RWPE2 (cell line): Measurements from ENCODE around the gene TEX261.

Experiments
- ATAC-seq: fragments of 200-7000 bp; cut with Tn5 transposase; 3 replicates; pipeline ENCODE4 v1.9.1; 2021; ENCODE audit warnings: low read depth
- DNase-seq: peaks from one replicate; pipeline ENCODE4 v3.0.0-alpha.2; 2020; ENCODE audit warnings: low spot score
- H3K27ac ChIP-seq: fragments of 450-650 bp; 2 replicates; pipeline ENCODE4 v1.5.1; 2017; ENCODE audit warnings: mild to moderate bottlenecking; ENCODE audit not compliant: poor library complexity, severe bottlenecking
- H3K27me3 ChIP-seq: fragments of 250-450 bp; sonication (Bioruptor Pico); 2 replicates; pipeline ENCODE4 v1.5.1; 2021; ENCODE audit warnings: mild to moderate bottlenecking, moderate library complexity; ENCODE audit not compliant: insufficient read depth, poor library complexity, severe bottlenecking
- H3K36me3 ChIP-seq: fragments of 250-450 bp; sonication (Bioruptor Pico); 2 replicates; pipeline ENCODE4 v1.5.1; 2020; ENCODE audit warnings: low read depth, mild to moderate bottlenecking, moderate library complexity
- H3K4me1 ChIP-seq: fragments of 250-450 bp; sonication (Bioruptor Pico); 2 replicates; pipeline ENCODE4 v1.5.1; 2021; ENCODE audit warnings: mild to moderate bottlenecking, moderate library complexity; ENCODE audit not compliant: insufficient read depth, poor library complexity, severe bottlenecking
- H3K4me3 ChIP-seq: fragments of 250-450 bp; sonication (Bioruptor Pico); 2 replicates; pipeline ENCODE4 v1.5.1; 2021; ENCODE audit warnings: mild to moderate bottlenecking, moderate library complexity; ENCODE audit not compliant: severe bottlenecking
- H3K9me3 ChIP-seq: fragments of 250-450 bp; sonication (Bioruptor Pico); 2 replicates; pipeline ENCODE4 v1.5.1; 2021; ENCODE audit warnings: mild to moderate bottlenecking, moderate library complexity; ENCODE audit not compliant: severe bottlenecking
- TF ChIP-seq, protein P1 (sequence below): fragments of 450-650 bp; IDR thresholded peaks from one replicate; pipeline ENCODE4 v1.5.1; 2017; ENCODE audit warnings: mild to moderate bottlenecking, moderate library complexity; ENCODE audit not compliant: poor library complexity, severe bottlenecking

The TEX261 gene

GRCh38 chr2:70938586-70938950 lies 56.1 kb downstream of the TEX261 start:
- no peak for DNase-seq
- Histone ChIP-seq H3K4me3 (no peak overlapping the region), H3K36me3 (no peaks in the 10 kb centered on the region), H3K27ac (no peak overlapping the region), H3K9me3 (no peaks in the 10 kb centered on the region), H3K4me1 (no peaks in the 10 kb centered on the region), H3K27me3 (no peaks in the 10 kb centered on the region)
- ATAC-seq, result no peak
- TF ChIP-seq, protein P1, sequence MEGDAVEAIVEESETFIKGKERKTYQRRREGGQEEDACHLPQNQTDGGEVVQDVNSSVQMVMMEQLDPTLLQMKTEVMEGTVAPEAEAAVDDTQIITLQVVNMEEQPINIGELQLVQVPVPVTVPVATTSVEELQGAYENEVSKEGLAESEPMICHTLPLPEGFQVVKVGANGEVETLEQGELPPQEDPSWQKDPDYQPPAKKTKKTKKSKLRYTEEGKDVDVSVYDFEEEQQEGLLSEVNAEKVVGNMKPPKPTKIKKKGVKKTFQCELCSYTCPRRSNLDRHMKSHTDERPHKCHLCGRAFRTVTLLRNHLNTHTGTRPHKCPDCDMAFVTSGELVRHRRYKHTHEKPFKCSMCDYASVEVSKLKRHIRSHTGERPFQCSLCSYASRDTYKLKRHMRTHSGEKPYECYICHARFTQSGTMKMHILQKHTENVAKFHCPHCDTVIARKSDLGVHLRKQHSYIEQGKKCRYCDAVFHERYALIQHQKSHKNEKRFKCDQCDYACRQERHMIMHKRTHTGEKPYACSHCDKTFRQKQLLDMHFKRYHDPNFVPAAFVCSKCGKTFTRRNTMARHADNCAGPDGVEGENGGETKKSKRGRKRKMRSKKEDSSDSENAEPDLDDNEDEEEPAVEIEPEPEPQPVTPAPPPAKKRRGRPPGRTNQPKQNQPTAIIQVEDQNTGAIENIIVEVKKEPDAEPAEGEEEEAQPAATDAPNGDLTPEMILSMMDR, result no peak

DNA sequence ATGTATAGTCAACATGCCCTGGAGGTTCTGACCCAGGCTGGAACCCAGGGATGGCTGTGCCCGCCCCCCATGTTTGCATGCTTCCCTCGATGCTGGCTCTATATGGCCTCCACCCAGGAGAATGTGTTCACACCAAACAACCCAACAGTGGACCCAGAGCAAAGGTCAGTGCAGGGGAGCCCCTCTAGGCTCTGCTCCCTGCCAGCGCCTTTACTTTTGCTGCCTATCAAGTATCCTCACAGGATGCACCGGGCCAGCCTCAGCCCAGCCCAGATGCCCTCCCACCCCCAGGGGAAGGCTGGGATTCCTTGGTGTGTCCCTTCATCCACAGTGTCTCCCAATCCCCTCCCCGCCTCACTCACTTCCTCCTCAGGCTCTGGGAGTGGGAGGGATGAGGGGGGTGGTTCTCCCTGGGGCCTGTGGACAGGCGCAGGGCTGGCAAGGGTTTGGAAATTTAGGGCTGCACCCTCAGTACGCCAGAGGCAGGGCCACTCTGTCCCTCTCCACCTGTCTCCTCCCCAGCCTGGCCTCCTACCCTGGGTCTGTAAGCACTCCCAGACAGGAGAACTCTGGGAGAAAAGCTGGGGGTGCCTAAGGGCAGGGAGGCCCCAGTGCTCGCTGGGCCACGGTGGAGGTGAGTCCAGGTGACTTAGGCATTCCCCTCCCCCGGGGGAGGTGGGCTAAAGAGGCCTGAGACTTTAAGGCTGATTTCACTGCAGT lies 56.6 kb downstream of the TEX261 start:
- Histone ChIP-seq H3K27me3 (no peaks in the 10 kb centered on the region), H3K36me3 (no peaks in the 10 kb centered on the region), H3K9me3 (no peaks in the 10 kb centered on the region), H3K4me1 (no peaks in the 10 kb centered on the region), H3K27ac (no peak overlapping the region), H3K4me3 (no peak overlapping the region)
- DNase-seq (no peak), ATAC-seq (no peak)
- TF ChIP-seq, protein P1, result no peak

DNA sequence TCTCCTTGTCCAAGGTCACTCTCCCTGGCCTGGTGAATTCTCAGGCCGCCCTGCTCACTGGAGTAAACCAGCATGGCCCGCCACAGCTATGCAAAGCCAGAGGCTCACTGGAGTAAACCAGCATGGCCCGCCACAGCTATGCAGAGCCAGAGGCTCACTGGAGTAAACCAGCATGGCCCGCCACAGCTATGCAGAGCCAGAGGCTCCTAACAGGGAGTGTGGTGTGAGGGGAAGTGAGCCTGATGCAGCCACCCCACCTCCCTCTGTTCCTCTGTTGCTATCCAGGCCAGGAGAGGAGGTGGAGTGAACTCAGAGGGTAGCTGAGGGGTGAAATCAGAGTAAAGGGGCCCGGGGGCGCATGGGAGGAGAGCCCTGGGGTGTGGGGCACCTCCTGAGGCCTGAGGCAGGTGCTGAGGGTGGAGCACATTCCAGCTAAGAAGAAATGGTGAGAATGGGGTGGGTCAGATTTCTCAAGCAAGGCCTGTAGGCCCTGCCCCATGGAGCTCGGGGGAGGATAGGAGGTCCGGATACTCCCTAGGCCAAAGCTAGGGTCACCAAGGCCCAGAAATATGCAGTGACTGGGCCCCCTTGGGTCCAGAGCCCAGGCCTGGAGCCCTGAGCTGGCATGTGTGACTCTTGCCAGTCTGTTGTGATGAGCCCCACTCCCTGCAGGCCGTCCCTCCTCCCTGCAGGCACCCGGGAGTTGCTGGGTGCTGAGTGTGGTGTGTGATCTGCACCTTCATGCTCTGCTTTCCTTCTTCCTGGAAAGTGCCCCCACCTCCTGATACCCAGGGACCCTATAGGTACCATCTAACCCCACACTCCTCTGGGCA lies 57.5 kb downstream of the TEX261 start:
- DNase-seq, result no peak

DNA sequence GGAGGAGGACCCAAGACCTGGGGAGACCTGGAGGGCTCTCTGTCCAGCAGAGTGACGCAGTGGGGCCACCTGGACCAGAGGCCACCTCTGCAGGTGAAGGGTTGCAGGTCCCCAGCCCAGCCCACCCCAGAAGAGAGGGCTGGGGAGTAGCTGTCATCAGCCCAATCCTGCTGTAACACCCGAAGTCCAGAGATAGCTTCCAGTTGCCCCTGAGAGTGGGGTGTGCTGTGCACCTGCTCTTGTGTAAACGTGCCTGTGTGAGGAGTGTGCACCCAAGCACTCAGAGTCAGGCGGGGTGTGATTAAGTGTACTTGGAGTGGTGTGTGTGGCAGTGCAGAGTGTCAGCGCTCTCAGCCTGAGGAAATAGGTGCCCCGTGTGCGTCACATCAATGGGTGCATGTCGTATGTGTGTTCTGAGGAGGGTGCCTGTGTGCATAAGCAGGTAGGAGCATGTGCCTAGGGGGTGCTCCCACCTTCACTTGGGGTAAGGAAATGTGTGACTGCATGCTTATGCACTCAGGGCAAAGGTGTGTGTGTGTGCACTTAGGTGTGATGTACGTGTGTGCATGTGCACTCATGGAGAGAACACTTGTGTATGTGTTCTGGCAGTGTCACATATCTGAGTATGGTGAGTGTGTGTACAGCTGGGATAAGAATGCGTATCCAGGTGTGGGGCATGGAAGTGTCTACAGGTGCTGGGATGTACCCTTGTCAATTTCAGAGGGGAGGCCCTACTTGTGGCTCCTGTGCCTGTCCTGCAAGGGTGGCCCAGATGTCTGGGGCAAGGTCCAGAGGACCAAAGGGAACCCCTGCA lies 58.3 kb downstream of the TEX261 start:
- no peak for DNase-seq

More for the DNA sequence above, 57.5 kb downstream of the TEX261 start:
- Histone ChIP-seq H3K36me3 (no peaks in the 10 kb centered on the region), H3K4me3 (no peak overlapping the region), H3K9me3 (no peaks in the 10 kb centered on the region), H3K4me1 (no peaks in the 10 kb centered on the region), H3K27me3 (no peaks in the 10 kb centered on the region), H3K27ac (no peak overlapping the region)
- 0 out of 3 replicates have a peak, but pooled peaks have one; percentile 9 for ATAC-seq
- TF ChIP-seq, protein P1, result no peak

More for the DNA sequence above, 58.3 kb downstream of the TEX261 start:
- Histone ChIP-seq H3K4me3 (no peak overlapping the region), H3K4me1 (no peaks in the 10 kb centered on the region), H3K36me3 (no peaks in the 10 kb centered on the region), H3K27ac (no peak overlapping the region), H3K27me3 (no peaks in the 10 kb centered on the region), H3K9me3 (no peaks in the 10 kb centered on the region)
- TF ChIP-seq, protein P1, result no peak
- no peak for ATAC-seq
